ENCODE results near the gene LDLRAD3. TPM values are rescaled to one million over a fixed set of nuclear protein-coding genes. Genes with fewer than 3 reads are reported as not detected.
A peak's percentile ranks its signal among the peaks of the same experiment; 100 is the strongest.
"Not testable (repeated sequence)": the region's sequence is repeated elsewhere in the genome, so short reads cannot be mapped to it uniquely, and the experiment has no call there.

The LDLRAD3 gene
- total RNA-seq, 1 donor from 2014 or later = 7.7 TPM

- Histone ChIP-seq H3K27me3 (ENCODE audit: low read depth) (no peaks in the 10 kb centered on the region), H3K4me3 (no peak overlapping the region), H3K27ac (no peak overlapping the region), H3K4me1 (no peaks in the 10 kb centered on the region), H3K36me3 (no peaks in the 10 kb centered on the region), H3K9me3 (no peaks in the 10 kb centered on the region)
- no peak for DNase-seq
- TF ChIP-seq CTCF (IDR thresholded peaks at IDR 0.05) = no peak
- peak in 1 of 2 donors; percentile 16 for ATAC-seq
- intact Hi-C loops (cut with DNase I) = no loop called here
These were observed 234.0 kb downstream of the LDLRAD3 start for GRCh38 chr11:36177836-36178235.

GRCh38 chr11:36186340-36187175, 242.7 kb downstream of the LDLRAD3 start:
- H3K4me1 ChIP-seq = no peaks in the 10 kb centered on the region
- no peak for TF ChIP-seq CTCF (IDR thresholded peaks at IDR 0.05)
- DNase-seq (no peak), ATAC-seq (no peak)
- H3K27me3 ChIP-seq (ENCODE audit: low read depth) = no peaks in the 10 kb centered on the region
- no peaks in the 10 kb centered on the region for H3K36me3 ChIP-seq
- H3K27ac ChIP-seq = no peak overlapping the region
- intact Hi-C loops (cut with DNase I) = no loop called here
- no peaks in the 10 kb centered on the region for H3K9me3 ChIP-seq
- no peak overlapping the region for H3K4me3 ChIP-seq

GRCh38 chr11:36187622-36188021, 243.8 kb downstream of the LDLRAD3 start:
- Histone ChIP-seq H3K36me3 (no peaks in the 10 kb centered on the region), H3K4me3 (no peak overlapping the region), H3K27ac (no peak overlapping the region), H3K4me1 (no peaks in the 10 kb centered on the region), H3K27me3 (ENCODE audit: low read depth) (no peaks in the 10 kb centered on the region), H3K9me3 (no peaks in the 10 kb centered on the region)
- DNase-seq = no peak
- intact Hi-C loops (cut with DNase I) = no loop called here
- no peak for TF ChIP-seq CTCF (IDR thresholded peaks at IDR 0.05)
- ATAC-seq = no peak

GRCh38 chr11:36189735-36190134, 245.9 kb downstream of the LDLRAD3 start:
- intact Hi-C loops (cut with DNase I); DNase-seq; H3K4me1 ChIP-seq; ATAC-seq; H3K27me3 ChIP-seq (ENCODE audit: low read depth); H3K36me3 ChIP-seq; H3K4me3 ChIP-seq; H3K27ac ChIP-seq; H3K9me3 ChIP-seq: not testable (repeated sequence)

- no peak for ATAC-seq
- no peaks in the 10 kb centered on the region for H3K36me3 ChIP-seq
- H3K27ac ChIP-seq = no peak overlapping the region
- TF ChIP-seq CTCF (IDR thresholded peaks at IDR 0.05) = no peak
- no peaks in the 10 kb centered on the region for H3K9me3 ChIP-seq
- intact Hi-C loops (cut with DNase I) = no loop called here
- no peak for DNase-seq
- H3K27me3 ChIP-seq (ENCODE audit: low read depth) = no peaks in the 10 kb centered on the region
- H3K4me1 ChIP-seq = no peaks in the 10 kb centered on the region
- H3K4me3 ChIP-seq = no peak overlapping the region
These were observed 248.1 kb downstream of the LDLRAD3 start for GRCh38 chr11:36191941-36192340.

Data from lower lobe of right lung (tissue), 2 donors.